SK-N-SH treated with all-trans-retinoic acid at 6 μM for 48 hours (cell line): Measurements from ENCODE around the gene GXYLT2.

Experiments used
- ATAC-seq: fragments of 200-7000 bp; cut with Tn5 transposase; 3 replicates; pipeline ENCODE4 v1.9.1; 2020; ENCODE audit warnings: mild to moderate bottlenecking, moderate library complexity
- BACH2 ChIP-seq: fragments of 250-450 bp; sonication (Bioruptor Pico); IDR thresholded peaks from 2 replicates; pipeline ENCODE4 v1.9.0; 2021; ENCODE audit warnings: mild to moderate bottlenecking, borderline replicate concordance
- CSDC2 ChIP-seq: fragments of 250-450 bp; sonication (Bioruptor Pico); IDR thresholded peaks from 2 replicates; pipeline ENCODE4 v1.5.0; 2020; ENCODE audit warnings: mild to moderate bottlenecking, moderate library complexity
- ESRRG ChIP-seq: fragments of 250-450 bp; sonication (Bioruptor Pico); IDR thresholded peaks from 2 replicates; pipeline ENCODE4 v1.6.1; 2021; ENCODE audit warnings: mild to moderate bottlenecking
- ISL1 ChIP-seq: fragments of 250-450 bp; sonication (Bioruptor Pico); IDR thresholded peaks from 2 replicates; pipeline ENCODE4 v2.1.2; 2022; ENCODE audit warnings: mild to moderate bottlenecking, moderate library complexity
- OSR1 ChIP-seq: fragments of 250-450 bp; sonication (Bioruptor Pico); IDR thresholded peaks from 2 replicates; pipeline ENCODE4 v1.8.0; 2022; ENCODE audit warnings: moderate library complexity, mild to moderate bottlenecking, inconsistent platforms
- PPARA ChIP-seq: fragments of 250-450 bp; sonication (Bioruptor Pico); IDR thresholded peaks from 2 replicates; pipeline ENCODE4 v1.5.0; 2020; ENCODE audit warnings: mild to moderate bottlenecking, borderline replicate concordance
- RARB ChIP-seq: fragments of 250-450 bp; sonication (Bioruptor Pico); IDR thresholded peaks from 2 replicates; pipeline ENCODE4 v1.8.0; 2021; ENCODE audit warnings: mild to moderate bottlenecking, moderate library complexity
- SNAI2 ChIP-seq: fragments of 250-450 bp; sonication (Bioruptor Pico); IDR thresholded peaks from 2 replicates; pipeline ENCODE4 v1.5.0; 2020; ENCODE audit warnings: mild to moderate bottlenecking, moderate library complexity
- TOX ChIP-seq: fragments of 250-450 bp; sonication (Bioruptor Pico); IDR thresholded peaks from 2 replicates; pipeline ENCODE4 v1.8.0; 2021; ENCODE audit warnings: mild to moderate bottlenecking, moderate library complexity, borderline replicate concordance
- TSHZ2 ChIP-seq: fragments of 250-450 bp; sonication (Bioruptor Pico); IDR thresholded peaks from 2 replicates; pipeline ENCODE4 v1.5.0; 2020; ENCODE audit warnings: mild to moderate bottlenecking, moderate library complexity
- ZC3H10 ChIP-seq: fragments of 250-450 bp; sonication (Bioruptor Pico); IDR thresholded peaks from 2 replicates; pipeline ENCODE4 v1.5.1; 2021; ENCODE audit warnings: mild to moderate bottlenecking, moderate library complexity
- ZFP3 ChIP-seq: fragments of 250-450 bp; sonication (Bioruptor Pico); IDR thresholded peaks from 2 replicates; pipeline ENCODE4 v1.5.0; 2020; ENCODE audit warnings: mild to moderate bottlenecking, moderate library complexity
- ZFP30 ChIP-seq: fragments of 450-650 bp; formaldehyde crosslinking; IDR thresholded peaks from 2 replicates; pipeline ENCODE4 v1.5.0; 2022; ENCODE audit warnings: mild to moderate bottlenecking, moderate library complexity
- ZNF565 ChIP-seq: fragments of 450-650 bp; formaldehyde crosslinking; conservative IDR thresholded peaks from 2 replicates; pipeline ENCODE4 v1.5.0; 2020; ENCODE audit warnings: low read depth, mild to moderate bottlenecking, moderate library complexity
- ZNF70 ChIP-seq: fragments of 450-650 bp; formaldehyde crosslinking; IDR thresholded peaks from 2 replicates; pipeline ENCODE4 v1.5.0; 2020; ENCODE audit warnings: mild to moderate bottlenecking, moderate library complexity
- ZNF8 ChIP-seq: fragments of 450-650 bp; formaldehyde crosslinking; IDR thresholded peaks from 2 replicates; pipeline ENCODE4 v1.5.0; 2020; ENCODE audit warnings: mild to moderate bottlenecking, moderate library complexity
- TF ChIP-seq, protein P1 (sequence below): fragments of 250-450 bp; sonication (Bioruptor Pico); IDR thresholded peaks from 2 replicates; pipeline ENCODE4 v1.8.0; 2020; ENCODE audit warnings: mild to moderate bottlenecking, moderate library complexity, borderline replicate concordance
- TF ChIP-seq, protein P2 (sequence below): fragments of 250-450 bp; sonication (Bioruptor Pico); IDR thresholded peaks from 2 replicates; pipeline ENCODE4 v1.5.1; 2021; ENCODE audit warnings: mild to moderate bottlenecking, moderate library complexity
- TF ChIP-seq, protein P3 (sequence below): fragments of 250-450 bp; sonication (Bioruptor Pico); IDR thresholded peaks from 2 replicates; pipeline ENCODE4 v1.5.1; 2020; ENCODE audit warnings: low read depth, mild to moderate bottlenecking, moderate library complexity

The GXYLT2 gene

GRCh38 chr3:73009750-73010149, 121.9 kb downstream of the GXYLT2 start (continued):
- TF ChIP-seq, protein P1, sequence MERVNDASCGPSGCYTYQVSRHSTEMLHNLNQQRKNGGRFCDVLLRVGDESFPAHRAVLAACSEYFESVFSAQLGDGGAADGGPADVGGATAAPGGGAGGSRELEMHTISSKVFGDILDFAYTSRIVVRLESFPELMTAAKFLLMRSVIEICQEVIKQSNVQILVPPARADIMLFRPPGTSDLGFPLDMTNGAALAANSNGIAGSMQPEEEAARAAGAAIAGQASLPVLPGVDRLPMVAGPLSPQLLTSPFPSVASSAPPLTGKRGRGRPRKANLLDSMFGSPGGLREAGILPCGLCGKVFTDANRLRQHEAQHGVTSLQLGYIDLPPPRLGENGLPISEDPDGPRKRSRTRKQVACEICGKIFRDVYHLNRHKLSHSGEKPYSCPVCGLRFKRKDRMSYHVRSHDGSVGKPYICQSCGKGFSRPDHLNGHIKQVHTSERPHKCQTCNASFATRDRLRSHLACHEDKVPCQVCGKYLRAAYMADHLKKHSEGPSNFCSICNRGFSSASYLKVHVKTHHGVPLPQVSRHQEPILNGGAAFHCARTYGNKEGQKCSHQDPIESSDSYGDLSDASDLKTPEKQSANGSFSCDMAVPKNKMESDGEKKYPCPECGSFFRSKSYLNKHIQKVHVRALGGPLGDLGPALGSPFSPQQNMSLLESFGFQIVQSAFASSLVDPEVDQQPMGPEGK (CRISPR knock-in tag): no peak

GRCh38 chr3:73010158-73010557, 122.3 kb downstream of the GXYLT2 start:
- TF ChIP-seq PPARA (CRISPR knock-in tag) (no peak), ZC3H10 (CRISPR knock-in tag) (no peak), ESRRG (CRISPR knock-in tag) (no peak)
- ATAC-seq: no peak

- TF ChIP-seq ZNF70 (CRISPR knock-in tag) (no peak), ZC3H10 (CRISPR knock-in tag) (no peak), ZNF8 (CRISPR knock-in tag) (no peak), BACH2 (no peak), ZFP30 (no peak), ZFP3 (CRISPR knock-in tag) (no peak), CSDC2 (CRISPR knock-in tag) (no peak), SNAI2 (CRISPR knock-in tag) (no peak)
- TF ChIP-seq, protein P2, sequence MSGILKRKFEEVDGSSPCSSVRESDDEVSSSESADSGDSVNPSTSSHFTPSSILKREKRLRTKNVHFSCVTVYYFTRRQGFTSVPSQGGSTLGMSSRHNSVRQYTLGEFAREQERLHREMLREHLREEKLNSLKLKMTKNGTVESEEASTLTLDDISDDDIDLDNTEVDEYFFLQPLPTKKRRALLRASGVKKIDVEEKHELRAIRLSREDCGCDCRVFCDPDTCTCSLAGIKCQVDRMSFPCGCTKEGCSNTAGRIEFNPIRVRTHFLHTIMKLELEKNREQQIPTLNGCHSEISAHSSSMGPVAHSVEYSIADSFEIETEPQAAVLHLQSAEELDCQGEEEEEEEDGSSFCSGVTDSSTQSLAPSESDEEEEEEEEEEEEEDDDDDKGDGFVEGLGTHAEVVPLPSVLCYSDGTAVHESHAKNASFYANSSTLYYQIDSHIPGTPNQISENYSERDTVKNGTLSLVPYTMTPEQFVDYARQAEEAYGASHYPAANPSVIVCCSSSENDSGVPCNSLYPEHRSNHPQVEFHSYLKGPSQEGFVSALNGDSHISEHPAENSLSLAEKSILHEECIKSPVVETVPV (CRISPR knock-in tag): no peak
- TF ChIP-seq, all 23 proteins: peak for 0
- no peak for ATAC-seq
These were observed 130.5 kb downstream of the GXYLT2 start for GRCh38 chr3:73018298-73018697.

DNA sequence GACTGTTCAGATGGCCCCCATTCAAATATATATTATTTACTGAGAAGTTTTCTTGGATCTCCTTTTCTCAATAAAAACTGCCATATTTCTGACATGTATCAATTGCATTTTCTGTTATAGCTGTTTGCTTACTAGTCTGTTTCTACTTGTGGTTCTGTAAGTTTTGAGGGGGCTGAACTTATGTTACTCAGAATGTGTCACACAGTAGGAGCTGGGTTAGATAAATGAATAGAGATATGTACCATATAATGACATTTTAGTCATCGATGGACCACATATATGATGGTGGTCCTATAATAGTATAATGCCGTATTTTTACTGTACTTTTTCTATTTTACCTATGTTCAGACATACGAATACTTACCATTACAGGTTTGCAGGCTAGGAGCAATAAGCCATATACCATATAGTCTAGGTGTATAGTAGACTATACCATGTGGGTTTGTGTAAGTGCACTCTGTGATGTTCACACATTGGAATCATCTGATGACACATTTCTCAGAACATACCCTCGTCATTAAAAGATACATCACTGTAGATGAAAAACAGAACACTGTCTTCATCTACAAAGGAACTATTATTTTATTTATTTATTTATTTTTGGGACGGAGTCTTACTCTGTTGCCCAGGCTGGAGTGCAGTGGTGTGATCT, 131.1 kb downstream of the GXYLT2 start:
- TF ChIP-seq BACH2 (no peak), ZNF565 (CRISPR knock-in tag) (no peak), ZFP30 (no peak), TOX (CRISPR knock-in tag) (no peak), RARB (no peak)
- no peak for ATAC-seq

GRCh38 chr3:73021301-73021835, 133.5 kb downstream of the GXYLT2 start:
- TF ChIP-seq, protein P3, sequence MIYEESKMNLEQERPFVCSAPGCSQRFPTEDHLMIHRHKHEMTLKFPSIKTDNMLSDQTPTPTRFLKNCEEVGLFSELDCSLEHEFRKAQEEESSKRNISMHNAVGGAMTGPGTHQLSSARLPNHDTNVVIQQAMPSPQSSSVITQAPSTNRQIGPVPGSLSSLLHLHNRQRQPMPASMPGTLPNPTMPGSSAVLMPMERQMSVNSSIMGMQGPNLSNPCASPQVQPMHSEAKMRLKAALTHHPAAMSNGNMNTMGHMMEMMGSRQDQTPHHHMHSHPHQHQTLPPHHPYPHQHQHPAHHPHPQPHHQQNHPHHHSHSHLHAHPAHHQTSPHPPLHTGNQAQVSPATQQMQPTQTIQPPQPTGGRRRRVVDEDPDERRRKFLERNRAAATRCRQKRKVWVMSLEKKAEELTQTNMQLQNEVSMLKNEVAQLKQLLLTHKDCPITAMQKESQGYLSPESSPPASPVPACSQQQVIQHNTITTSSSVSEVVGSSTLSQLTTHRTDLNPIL (CRISPR knock-in tag): no peak
- no peak for TF ChIP-seq ISL1 (CRISPR knock-in tag)
- TF ChIP-seq TSHZ2 (CRISPR knock-in tag): no peak
- TF ChIP-seq ZNF565 (CRISPR knock-in tag): no peak
- TF ChIP-seq OSR1 (CRISPR knock-in tag): no peak
- no peak for ATAC-seq
